NCI-H82 treated with DMSO at 0.1 percent for 48 hours (cell line): ENCODE measurements around the gene NFIX.
A peak's percentile ranks its signal among the peaks of the same experiment; 100 is the strongest.
"Not testable (repeated sequence)": the region's sequence is repeated elsewhere in the genome, so short reads cannot be mapped to it uniquely, and the experiment has no call there.

Source experiments
- DNase-seq: peaks from one replicate; lab custom pipeline; 2025; ENCODE audit not compliant: unreplicated experiment; lab: John Stamatoyannopoulos, UW

Gene NFIX

DNA sequence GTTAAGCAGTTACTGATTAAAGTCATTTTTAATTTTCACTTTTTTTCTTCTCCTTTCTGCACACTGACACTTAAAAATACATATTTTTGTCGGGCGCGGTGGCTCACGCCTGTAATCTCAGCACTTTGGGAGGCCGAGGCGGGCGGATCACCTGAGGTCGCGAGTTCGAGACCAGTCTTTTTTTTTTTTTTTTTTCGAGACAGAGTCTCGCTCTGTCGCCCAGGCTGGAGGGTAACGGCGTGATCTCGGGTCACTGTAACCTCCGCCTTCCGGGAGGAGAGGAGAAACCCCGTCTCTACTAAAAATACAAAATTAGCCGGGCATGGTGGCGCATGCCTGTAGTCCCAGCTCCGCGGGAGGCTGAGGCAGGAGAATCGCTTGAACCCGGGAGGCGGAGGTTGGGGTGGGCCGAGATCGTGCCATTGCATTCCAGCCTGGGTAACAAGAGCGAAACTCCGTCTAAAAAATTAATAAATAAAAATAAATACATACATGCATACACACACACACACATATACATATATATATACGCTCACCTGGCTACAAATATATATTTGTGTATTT, 37.8 kb upstream of the NFIX start:
- DNase-seq, result not testable (repeated sequence)

DNA sequence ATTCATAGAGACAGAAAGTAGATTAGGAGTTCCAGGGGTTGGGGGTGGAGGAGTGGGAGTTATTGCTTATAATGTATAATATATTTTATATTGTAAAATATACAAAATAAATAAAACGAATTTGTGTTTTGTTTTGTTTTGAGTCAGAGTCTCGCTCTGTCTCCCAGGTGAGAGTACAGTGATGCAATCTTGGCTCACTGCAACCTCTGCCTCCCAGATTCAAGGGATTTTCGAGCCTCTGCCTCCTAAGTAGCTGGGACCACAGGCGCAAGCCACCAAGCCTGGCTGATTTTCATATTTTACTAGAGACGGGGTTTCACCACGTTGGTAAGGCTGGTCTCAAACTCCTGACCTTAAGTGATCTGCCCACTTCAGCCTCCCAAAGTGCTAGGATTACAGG, 35.8 kb upstream of the NFIX start:
- no peak for DNase-seq

DNA sequence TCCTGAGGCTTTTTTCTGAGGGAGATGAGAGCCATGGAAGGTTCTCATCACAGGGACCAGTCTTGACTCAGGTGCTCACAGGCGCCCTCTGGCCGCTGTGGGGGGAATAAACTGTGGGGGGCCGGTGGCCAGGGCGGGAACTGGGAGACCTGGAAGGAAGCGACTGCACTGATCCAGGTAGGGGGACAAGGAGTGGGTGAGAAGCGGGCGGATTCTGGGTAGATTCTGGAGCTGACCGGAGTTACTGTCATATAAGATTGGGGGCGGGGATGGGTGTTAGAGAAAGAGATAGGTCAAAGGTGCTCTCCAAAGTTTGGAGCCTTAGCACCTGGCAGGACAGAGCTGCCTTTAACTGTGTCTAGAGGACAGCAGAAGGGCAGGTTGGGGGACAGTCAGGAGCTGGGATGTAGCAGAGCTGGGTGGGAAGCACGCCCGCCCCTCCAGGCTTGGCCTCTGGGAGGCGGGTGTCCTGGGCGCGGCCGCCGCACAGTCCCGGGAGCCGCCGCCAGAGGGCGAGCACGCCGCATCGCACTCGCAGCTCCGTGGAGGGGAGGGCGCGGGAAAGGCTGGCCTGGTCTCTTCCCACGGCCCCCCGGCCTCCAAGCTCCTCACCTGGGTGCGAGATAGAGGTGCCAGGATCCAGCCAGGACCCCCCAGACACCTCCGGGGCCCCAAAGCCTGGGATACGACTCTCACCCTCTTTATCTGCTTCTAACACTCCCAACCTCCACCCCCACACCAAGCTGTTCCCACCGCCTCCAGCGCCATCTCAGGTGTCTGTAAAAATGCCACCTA, 30.1 kb upstream of the NFIX start:
- peak; percentile 57 for DNase-seq

DNA sequence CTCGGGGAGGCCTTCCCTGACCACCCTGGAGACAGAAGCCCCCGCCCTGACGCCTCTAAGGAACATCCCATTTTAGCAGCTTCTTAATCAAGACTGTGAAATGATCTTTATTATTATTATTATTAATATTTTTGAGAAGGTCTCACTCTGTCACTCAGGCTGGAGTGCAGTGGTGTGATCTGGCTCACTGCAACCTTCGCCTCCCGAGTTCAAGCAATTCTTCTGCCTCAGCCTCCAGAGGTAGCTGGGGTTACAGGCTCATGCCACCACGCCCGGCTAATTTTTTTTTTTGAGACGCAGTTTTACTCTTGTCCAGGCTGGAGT, 29.5 kb upstream of the NFIX start:
- no peak for DNase-seq

DNA sequence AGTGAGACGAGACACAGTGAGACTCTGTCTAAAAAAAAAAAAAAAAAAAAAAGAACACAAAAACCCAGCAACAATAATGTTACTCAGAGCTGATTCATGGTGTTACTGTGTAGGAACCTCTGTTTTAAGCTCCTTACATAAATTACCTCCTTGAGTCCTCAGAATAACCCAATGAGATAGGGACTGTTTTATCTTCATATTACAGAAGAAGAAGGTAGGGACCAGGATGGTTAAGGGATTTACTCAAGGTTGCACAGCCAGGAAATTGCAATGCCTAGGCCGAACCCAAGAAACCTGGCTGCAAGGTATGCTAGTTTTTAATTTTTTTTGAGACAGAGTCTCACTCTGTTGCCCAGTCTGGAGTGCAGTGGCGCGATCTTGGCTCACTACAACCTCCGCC, 27.4 kb upstream of the NFIX start:
- no peak for DNase-seq

DNA sequence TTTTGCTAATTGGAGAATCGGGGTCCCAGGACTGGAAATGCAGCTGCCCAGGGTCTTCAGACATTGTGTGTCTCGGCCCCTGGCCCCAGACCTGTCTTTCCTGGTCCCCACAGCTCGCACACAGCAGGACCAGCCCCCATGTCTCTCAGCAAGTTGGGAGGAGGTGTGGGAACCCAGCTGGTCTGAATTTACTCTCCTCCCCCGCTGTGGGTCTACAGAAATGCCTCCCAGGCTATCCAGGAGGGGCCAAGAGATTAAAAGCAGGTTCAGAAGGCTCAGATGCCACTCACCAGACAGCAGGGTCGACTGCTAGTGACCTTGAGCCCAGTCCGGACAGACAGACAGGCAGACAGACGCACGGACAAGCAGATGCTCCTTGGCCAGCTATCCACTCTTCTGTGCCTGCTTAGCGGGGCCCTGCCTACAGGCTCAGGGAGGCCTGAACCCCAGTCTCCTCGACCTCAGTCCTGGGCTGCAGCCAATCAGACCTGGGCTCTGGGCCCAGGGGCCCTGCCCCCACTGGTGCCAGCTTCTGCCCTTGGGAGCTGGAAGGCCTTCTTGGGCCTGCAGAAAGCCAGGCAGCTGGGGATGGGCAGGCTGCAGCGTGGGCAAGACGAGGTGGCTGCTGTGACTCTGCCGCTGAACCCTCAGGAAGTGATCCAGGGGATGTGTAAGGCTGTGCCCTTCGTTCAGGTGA, 25.8 kb upstream of the NFIX start, which contains the start of gene DAND5:
Gene DAND5, plus strand, starts transcription at position 285 of the 697 bp plus-strand sequence. Its CDS starts 85 bp downstream, at position 370.
- DNase-seq, result peak; percentile 30

DNA sequence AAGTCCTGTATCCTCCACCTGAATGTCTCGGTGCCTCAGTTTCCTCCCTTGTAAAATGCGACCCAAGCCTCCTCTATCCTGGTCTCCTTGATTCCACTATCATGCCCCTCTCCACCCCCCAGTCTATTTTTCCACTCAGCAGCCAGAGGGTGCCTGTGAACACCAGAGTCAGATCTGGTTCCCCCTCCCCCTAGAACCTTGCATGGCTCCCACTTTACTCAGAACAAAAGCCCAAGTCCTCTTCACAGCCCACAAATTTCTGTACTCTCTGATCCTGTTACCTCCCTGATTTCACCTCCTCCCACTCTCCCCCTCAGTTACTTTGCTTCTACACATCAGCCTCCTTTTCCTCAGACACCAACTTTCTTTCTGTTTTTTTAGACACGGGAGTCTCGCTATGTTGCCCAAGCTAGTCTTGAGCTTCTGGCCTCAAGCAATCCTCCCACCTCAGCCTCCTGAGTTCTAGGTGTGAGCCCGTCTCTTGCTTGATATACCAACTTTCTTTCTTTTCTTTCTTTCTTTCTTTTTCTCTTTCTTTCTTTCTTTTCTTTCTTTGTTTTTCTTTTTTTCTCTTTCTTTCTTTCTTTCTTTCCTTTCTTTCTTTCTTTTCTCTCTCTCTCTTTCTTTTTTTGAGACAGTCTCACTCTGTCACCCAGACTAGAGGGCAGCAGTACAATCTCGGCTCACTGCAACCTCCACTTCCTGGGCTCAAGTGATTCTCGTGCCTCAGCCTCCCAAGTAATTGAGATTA, 25.0 kb upstream of the NFIX start:
- DNase-seq, result no peak

DNA sequence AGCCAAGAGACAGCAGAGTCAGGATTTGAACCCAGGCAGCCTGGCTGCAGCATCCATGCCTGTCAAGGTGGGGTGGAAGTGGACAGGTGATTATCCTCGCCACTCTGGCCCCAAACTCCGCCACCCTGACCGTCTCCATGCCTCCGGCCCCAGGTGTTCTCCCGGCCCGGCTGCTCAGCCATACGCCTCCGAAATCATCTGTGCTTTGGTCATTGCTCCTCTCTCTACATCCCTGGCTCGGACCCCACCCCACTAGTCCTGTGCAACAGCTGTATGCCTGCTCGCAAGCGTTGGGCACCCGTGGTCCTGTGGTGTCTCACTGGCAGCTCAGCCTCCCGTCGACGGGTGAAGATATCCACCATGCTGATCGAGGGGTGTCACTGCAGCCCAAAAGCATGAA, 22.0 kb upstream of the NFIX start:
- no peak for DNase-seq

DNA sequence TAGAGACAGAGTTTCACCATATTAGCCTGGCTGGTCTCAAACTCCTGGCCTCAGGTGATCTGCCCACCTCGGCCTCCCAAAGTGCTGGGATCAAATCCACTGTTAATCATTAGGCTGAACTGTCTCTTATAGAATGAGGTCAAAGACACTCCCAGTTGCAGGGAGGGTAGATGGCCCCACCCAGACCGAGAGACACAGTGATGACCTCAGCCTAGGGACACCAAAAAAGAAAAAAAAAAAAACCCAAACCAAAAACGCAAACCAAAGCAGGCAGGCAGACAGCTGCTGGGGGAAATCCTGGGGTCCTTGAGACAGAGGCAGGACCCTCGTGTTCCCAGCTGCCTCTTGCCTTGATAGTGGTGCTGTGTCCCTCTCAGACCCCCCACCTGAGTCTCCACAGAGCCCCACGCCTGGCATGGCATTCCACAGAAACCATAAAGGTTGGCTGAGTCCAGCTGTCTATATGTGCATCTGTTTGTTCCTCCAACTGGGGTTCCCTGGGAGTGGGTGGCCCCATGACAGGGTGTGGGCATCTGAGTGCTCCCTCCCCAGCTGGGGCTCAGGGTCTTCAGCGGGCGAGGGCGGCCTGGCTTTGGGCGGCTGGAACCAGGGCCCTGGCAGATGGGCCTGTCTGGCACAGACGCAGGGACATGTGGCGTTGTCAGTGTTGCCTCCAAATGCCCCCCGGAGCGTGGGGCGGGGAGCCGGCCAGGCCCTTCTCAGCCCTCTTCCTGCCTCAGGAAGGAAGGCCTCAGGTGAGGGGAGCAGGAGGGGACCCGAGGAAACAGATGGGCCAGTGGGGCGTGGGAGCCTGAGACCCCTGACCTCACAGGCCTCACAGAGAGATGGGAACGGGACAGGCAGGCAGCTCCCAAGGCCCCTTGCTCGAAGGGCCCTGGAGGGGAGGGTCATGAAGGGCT, 20.7 kb upstream of the NFIX start:
- DNase-seq, result no peak

DNA sequence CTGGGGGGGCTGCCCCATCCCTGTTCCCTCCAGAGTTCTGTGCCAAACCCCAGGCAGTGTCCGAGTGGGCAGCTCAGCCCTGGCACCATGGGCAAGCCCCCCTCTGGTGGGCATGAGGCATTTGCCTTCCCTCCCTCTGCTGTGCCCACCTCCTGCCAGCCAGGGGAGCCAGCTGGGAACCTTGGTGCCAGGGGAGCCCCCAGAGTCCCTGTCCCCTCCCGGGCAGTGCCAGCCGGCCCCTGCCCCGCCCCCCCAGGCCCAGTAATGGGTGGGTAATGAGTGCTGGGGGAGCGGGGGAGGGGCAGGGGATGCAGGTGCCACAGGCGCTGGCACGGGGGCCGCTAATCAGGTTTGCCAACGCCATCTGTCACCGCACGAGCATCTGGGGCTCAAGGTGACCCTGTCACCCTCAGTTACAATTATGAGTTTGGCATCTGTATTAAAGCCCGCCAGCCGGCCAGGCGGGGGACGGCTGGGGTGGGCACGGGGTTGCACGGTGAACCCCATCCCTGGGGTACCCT, 20.0 kb upstream of the NFIX start:
- DNase-seq, result no peak

DNA sequence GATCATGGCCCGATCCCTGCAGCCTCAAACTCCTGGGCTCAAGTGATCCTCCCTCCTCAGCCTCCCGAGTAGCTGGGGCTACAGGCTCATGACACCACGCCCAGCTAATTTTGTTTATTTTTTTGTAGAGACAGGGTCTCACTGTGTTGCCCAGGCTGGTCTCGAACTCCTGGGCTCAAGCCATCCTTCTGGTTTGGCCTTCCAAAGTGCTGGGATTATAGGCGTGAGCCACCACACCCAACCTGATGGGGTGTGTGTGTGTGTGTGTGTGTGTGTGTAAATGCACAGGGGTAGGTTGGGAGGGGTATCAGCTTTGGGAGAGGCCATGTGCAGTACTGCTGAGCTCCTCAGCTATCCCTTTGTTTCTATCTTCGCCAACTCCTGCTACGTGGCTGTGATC, 19.2 kb upstream of the NFIX start:
- DNase-seq, result not testable (repeated sequence)

DNA sequence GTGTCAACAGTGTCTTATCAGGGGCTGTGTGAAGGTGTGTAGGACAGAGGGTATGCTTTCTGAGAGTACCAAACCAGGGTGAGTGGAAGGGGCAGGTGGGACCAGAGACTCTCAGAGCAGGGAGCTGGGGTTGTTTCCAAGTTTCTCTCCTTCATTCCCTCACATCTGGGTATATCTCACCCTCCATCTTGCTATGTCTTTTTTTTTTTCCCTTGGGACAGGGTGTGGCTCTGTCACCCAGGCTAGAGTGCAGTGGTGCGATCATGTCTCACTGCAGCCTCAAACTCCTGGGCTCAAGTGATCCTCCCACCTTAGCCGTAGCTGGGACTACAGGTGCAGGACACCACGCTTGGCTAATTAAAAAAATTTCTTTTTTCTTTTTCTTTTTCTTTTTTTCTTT, 15.3 kb upstream of the NFIX start:
- no peak for DNase-seq

DNA sequence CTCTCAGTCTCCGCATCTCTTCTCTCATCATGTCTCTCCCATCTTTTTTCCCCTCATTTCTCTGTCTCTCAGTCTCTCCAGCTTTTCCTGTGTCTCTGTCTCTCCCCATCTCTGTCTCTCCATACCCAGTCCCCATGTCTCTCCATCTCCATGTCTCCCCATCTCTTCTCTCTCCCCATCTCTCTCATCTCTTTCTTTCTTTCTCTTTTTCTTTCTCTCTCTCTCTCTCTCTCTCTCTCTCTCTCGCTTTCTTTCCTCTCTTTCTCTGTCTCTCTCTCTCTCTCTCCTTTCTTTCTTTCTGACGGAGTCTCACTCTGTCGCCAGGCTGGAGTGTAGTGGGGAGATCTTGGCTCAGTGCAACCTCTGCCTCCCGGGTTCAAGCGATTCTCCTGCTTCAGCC, 12.6 kb upstream of the NFIX start:
- no peak for DNase-seq

DNA sequence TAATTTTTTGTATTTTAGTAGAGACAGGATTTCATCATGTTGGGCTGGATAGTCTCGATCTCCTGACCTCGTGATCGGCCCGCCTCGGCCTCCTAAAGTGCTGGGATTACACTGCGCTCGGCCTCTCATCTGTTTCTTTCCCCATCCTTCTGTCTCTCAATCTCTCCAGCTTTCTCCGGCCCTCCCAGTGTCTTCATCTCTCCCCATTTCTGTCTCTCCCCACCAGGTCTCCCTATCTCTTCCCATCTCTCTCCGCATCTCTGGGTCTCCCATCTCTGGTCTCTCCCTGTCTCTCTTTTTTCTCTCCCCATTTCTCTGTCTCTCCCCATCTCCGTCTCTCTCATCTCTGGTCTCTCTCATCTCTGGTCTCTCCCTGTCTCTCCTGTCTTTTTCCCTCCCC, 12.2 kb upstream of the NFIX start:
- no peak for DNase-seq

DNA sequence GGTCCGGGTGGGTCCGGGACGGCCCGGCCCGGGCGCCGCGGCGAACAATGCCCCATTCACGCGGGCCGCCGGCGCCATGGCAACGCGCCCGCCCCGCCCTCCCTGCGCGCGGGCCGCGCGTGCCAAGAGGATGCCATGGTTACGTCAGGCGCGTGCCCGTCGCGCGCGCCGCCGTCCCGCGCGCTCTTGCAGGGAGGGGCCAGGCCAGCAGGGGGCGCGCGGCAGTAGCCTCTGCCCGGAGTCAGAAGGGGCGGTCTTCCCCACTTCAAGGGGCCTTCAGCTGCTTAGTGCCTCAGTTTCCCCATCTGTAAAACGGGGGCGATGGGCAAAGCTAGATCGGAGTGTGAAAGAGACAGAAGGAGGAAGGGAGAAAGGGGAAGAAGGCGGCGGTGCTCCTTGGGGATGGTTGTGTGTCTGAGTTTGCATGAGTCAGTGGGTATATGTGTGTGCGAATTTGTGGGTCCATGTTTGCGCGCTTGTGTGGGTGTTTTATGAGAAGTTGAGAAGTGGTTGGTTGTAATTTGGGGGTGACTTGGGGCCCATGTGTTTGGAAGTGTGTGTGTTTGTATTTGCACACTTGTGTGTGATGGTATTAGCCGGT, 11.6 kb upstream of the NFIX start:
- DNase-seq, result peak; percentile 52

DNA sequence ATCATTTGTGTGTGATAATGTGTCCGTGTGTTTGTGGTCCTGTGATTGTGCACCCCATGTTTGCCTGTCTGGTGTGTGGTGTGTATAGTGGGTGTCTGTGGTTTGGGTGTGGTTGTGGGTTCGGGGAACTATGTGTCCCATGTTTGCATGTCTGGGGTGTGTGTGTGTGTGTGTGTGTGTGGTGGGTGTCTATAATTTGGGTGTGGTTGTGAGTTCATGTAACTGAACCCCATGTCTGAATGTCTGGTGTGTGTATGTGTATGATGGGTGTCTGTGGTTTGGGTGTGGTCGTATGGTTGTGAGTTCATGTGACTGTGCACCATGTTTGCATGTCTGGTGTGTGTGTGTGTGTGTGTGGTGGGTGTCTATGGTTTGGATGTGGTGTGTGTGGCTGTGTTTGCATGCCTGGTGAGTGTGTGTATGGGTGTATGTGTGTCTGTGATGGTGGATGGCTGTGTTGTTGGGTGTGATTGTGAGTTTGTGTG, 11.1 kb upstream of the NFIX start:
- DNase-seq, result no peak

DNA sequence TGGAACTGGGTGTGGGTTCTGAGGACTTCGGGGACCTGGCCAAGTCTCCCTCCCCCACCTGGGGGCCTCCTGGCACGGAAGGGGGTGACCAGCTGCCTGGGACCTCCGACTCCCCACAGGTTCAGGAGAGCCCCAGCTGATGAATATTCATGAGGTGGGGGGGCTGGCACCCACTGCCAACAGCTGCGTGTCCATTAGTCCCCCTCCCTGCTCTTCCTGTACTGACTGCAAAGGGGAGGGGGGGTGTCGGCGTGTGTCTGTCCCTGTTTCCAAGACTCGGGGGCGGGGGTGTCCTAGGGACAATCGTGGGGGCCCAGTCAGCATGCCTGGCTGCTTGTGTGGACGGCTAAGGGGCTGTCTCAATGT, 10.6 kb upstream of the NFIX start:
- DNase-seq, result no peak

DNA sequence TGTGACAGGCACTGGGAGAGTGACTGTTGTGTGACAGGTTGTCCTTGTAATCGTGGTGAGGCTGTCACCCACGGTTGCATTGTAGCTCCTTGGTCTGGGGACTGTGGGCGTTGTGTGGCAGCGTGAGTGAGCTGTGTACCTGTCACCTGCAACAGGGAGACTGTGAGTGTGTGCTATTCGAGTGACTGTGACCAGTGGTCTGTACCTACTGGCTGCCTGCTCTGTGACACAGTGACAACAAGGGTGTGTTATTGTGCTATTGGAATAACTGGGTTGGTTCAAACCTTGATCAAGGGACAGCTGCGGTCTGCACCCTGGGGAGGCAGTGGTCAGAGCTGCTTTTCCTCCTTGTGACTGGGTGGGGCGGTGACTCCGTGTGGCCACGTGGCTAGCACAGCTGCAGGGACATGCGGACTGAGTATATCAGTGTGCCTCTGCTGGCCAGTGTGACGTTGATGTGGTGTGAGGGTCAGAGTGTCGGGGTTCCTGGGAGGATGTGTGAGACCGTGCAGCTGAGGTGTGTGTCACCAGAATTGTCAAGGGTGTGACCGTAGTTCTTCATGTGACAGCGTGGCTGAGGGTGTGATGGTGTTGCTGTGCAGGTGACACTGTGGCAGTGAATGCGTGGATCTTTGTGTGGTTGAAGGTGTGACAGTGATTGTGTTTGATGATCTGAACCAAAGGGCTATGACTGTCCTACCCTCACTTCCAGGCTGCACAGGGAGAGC, 10.1 kb upstream of the NFIX start:
- no peak for DNase-seq

DNA sequence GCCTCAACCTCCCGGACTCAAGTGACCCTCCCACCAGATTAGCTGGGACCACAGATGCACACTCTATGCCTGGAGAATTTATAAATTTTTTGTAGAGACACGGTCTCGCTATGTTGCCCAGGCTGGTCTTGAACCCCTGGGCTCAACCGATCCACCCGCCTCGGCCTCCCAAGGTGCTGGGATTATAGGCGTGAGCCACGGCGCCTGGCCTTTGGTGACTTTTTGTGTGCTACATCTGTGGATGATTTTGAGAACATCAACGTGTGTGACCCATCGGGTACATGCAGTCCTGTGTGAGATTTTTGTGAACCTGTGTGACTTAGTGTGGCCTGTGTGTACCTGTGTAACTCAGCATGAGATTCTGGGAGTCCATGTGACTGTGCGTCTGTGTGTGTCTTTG, 8.5 kb upstream of the NFIX start:
- no peak for DNase-seq
